GM18508 (cell line): Measurements from ENCODE around the gene COPA.

Experiments
- ATAC-seq: cut with Tn5 transposase; IDR thresholded peaks from one replicate; pipeline ENCODE4 v1.9.1; 2021; ENCODE audit warnings: moderate number of reproducible peaks; ENCODE audit not compliant: insufficient read depth, unreplicated experiment

The COPA gene

GRCh38 chr1:160245434-160245833 lies 97.6 kb downstream of the COPA start:
- ATAC-seq: no peak

- no peak for ATAC-seq
Measured at GRCh38 chr1:160244209-160244608, 98.8 kb downstream of the COPA start.

- ATAC-seq: no peak
Measured at GRCh38 chr1:160243767-160244166, 99.3 kb downstream of the COPA start.

GRCh38 chr1:160239582-160240299 lies 103.3 kb downstream of the COPA start:
- ATAC-seq: no peak
